Uterus (tissue), 4 donors: ENCODE measurements around the gene PKD1L1. TPM values are rescaled to one million over a fixed set of nuclear protein-coding genes. Genes with fewer than 3 reads are reported as not detected.

Experiments used
- DNase-seq, 2 donors: peaks; one replicate each; pipeline ENCODE4 v3.0.0-alpha.2; 2019 to 2020
- H3K27ac ChIP-seq, 2 donors: fragments of 200-600 bp; sonication (generic); 1 replicate in 1 of 2; 2 replicates in 1 of 2; pipeline ENCODE4 v1.5.1; 2016 to 2018
- H3K27me3 ChIP-seq, 2 donors: fragments of 200-600 bp; sonication (generic); one replicate each; pipeline ENCODE4 v1.5.1; 2018 to 2019; ENCODE audit warnings: control low read depth in 1 of 2
- H3K36me3 ChIP-seq, 2 donors: fragments of 200-600 bp; sonication (generic); one replicate each; pipeline ENCODE4 v1.5.1; 2019; ENCODE audit warnings: control low read depth in 1 of 2
- H3K4me1 ChIP-seq, 2 donors: fragments of 200-600 bp; sonication (generic); one replicate each; pipeline ENCODE4 v1.5.1; 2018 to 2019; ENCODE audit warnings: control low read depth in 1 of 2
- H3K4me3 ChIP-seq, 2 donors: fragments of 200-600 bp; sonication (generic); 1 replicate in 1 of 2; 2 replicates in 1 of 2; pipeline ENCODE4 v1.5.1; 2018 to 2019; ENCODE audit warnings: mild to moderate bottlenecking in 1 of 2
- H3K9me3 ChIP-seq, 2 donors: fragments of 200-600 bp; sonication (generic); one replicate each; pipeline ENCODE4 v1.5.1; 2019; ENCODE audit warnings: control low read depth in 1 of 2
- CTCF ChIP-seq, 4 experiments: fragments of 200-600 bp in 2 of 4; fragments of 450-650 bp in 2 of 4; sonication (generic) in 2 of 4; IDR thresholded peaks; one replicate each; pipeline ENCODE4 v1.5.1; 2016 to 2019; ENCODE audit warnings: antibody characterized with exemption in 4 of 4, mild to moderate bottlenecking in 2 of 4, moderate library complexity in 1 of 4
- POLR2A ChIP-seq, 2 donors: fragments of 450-650 bp; IDR thresholded peaks; one replicate each; pipeline ENCODE4 v1.6.1; 2016; ENCODE audit warnings: antibody characterized with exemption in 2 of 2, mild to moderate bottlenecking in 1 of 2, moderate library complexity in 1 of 2
- intact Hi-C: fragments of 100-400 bp; cut with DNase I; formaldehyde crosslinking; loops from one replicate; pipeline ENCODE4 v1.15.1; 2023; ENCODE audit warnings: low total_unique reads
- total RNA-seq, 4 donors: library from RNA; depleted of rRNA in 3 of 4; stranded (reverse); fragments of >200 nt in 3 of 4; gene quantifications; one replicate each; pipeline versions ENCODE4 v1.1.0 to v1.2.4, GENCODE V29; 2014 to 2023
- donor health status: DM: yes; HTN: yes; CAD: no.

The PKD1L1 gene
- total RNA-seq, 4 donors from 2014 or later: under 0.01 to 3.8 (median 0.74) TPM

GRCh38 chr7:47771990-47772360 lies 176.3 kb downstream of the PKD1L1 start:
- Histone ChIP-seq H3K4me1 (no peaks in the 10 kb centered on the region), H3K36me3 (no peaks in the 10 kb centered on the region), H3K27me3 (no peaks in the 10 kb centered on the region), H3K4me3 (no peak overlapping the region), H3K27ac (peak overlapping the region; percentile 22 to 43), H3K9me3 (no peaks in the 10 kb centered on the region)
- intact Hi-C loops: no loop called here
- TF ChIP-seq POLR2A (IDR thresholded peaks at IDR 0.05) (no peak), CTCF (IDR thresholded peaks at IDR 0.05) (no peak)
- DNase-seq: no peak

GRCh38 chr7:47771336-47771989 lies 176.8 kb downstream of the PKD1L1 start:
- no peaks in the 10 kb centered on the region for H3K9me3 ChIP-seq
- peak overlapping the region; percentile 22 to 43 for H3K27ac ChIP-seq
- no peak overlapping the region for H3K4me3 ChIP-seq
- peak in 1 of 2 donors; percentile 35 for DNase-seq
- TF ChIP-seq POLR2A (IDR thresholded peaks at IDR 0.05) (no peak), CTCF (IDR thresholded peaks at IDR 0.05) (peak in 2 of 4 experiments; percentile 17 to 30)
- H3K36me3 ChIP-seq: no peaks in the 10 kb centered on the region
- no peaks in the 10 kb centered on the region for H3K27me3 ChIP-seq
- intact Hi-C loops: no loop called here
- no peaks in the 10 kb centered on the region for H3K4me1 ChIP-seq

GRCh38 chr7:47766126-47766525 lies 182.1 kb downstream of the PKD1L1 start:
- no peaks in the 10 kb centered on the region for H3K9me3 ChIP-seq
- H3K27me3 ChIP-seq: no peaks in the 10 kb centered on the region
- H3K4me3 ChIP-seq: no peak overlapping the region
- intact Hi-C loops: no loop called here
- no peaks in the 10 kb centered on the region for H3K4me1 ChIP-seq
- H3K36me3 ChIP-seq: no peaks in the 10 kb centered on the region
- TF ChIP-seq CTCF (IDR thresholded peaks at IDR 0.05) (no peak), POLR2A (IDR thresholded peaks at IDR 0.05) (no peak)
- no peak for DNase-seq
- no peak overlapping the region for H3K27ac ChIP-seq

GRCh38 chr7:47765373-47765979 lies 182.8 kb downstream of the PKD1L1 start:
- H3K36me3 ChIP-seq: no peaks in the 10 kb centered on the region
- intact Hi-C loops: no loop called here

More at GRCh38 chr7:47765373-47765979, 182.8 kb downstream of the PKD1L1 start:
- Histone ChIP-seq H3K4me3 (no peak overlapping the region), H3K4me1 (no peaks in the 10 kb centered on the region), H3K27me3 (no peaks in the 10 kb centered on the region), H3K9me3 (no peaks in the 10 kb centered on the region), H3K27ac (no peak overlapping the region)
- no peak for DNase-seq
- no peak for TF ChIP-seq POLR2A (IDR thresholded peaks at IDR 0.05)
- TF ChIP-seq CTCF (IDR thresholded peaks at IDR 0.05): no peak
